Ovary (tissue), 9 donors: ENCODE results near the gene SLC12A8. TPM values are rescaled to one million over a fixed set of nuclear protein-coding genes. Genes with fewer than 3 reads are reported as not detected.

Source experiments
- DNase-seq, 5 donors: peaks; one replicate each; pipeline ENCODE4 v3.0.0-alpha.2; 2019 to 2020
- H3K27ac ChIP-seq, 2 donors: fragments of 200-600 bp; one replicate each; pipeline versions ENCODE4 v1.5.1 to v1.8.0; 2019 to 2022
- H3K27me3 ChIP-seq: fragments of 200-600 bp; one replicate; pipeline ENCODE4 v1.8.0; 2022
- H3K36me3 ChIP-seq: fragments of 200-600 bp; sonication (generic); one replicate; pipeline ENCODE4 v1.5.1; 2019
- H3K4me1 ChIP-seq: one replicate; pipeline ENCODE4 v1.8.1; 2013; ENCODE audit warnings: mild to moderate bottlenecking, moderate library complexity; ENCODE audit not compliant: insufficient read depth
- H3K4me3 ChIP-seq: fragments of 200-600 bp; sonication (generic); one replicate; pipeline ENCODE4 v1.5.1; 2017
- H3K9me3 ChIP-seq, 2 donors: fragments of 200-600 bp in 1 of 2; sonication (generic) in 1 of 2; one replicate each; pipeline versions ENCODE4 v1.5.1 to v1.8.1; 2013 to 2019; ENCODE audit warnings: mild to moderate bottlenecking in 1 of 2, moderate library complexity in 1 of 2
- CTCF ChIP-seq, 3 donors: fragments of 450-650 bp in 2 of 3; fragments of 200-600 bp in 1 of 3; IDR thresholded peaks; one replicate each; pipeline versions ENCODE4 v1.5.1 to v1.8.0; 2016 to 2022; ENCODE audit warnings: antibody characterized with exemption in 3 of 3, mild to moderate bottlenecking in 1 of 3
- EP300 ChIP-seq: sonication (generic); formaldehyde crosslinking; IDR thresholded peaks from one replicate; pipeline ENCODE4 v1.6.1; 2017; ENCODE audit warnings: antibody characterized with exemption
- POLR2A ChIP-seq: fragments of 450-650 bp; IDR thresholded peaks from one replicate; pipeline ENCODE4 v1.6.1; 2017; ENCODE audit warnings: antibody characterized with exemption, mild to moderate bottlenecking, moderate library complexity
- WGBS, 3 donors: extraction: QIAGEN DNeasy Blood & Tissue Kit in 1 of 3; methylation state at CpG; one replicate each; pipeline versions ENCODE4 v1.1.5 to v1.1.7; 2013 to 2017; 5-methylcytosine and 5-hydroxymethylcytosine counted together
- intact Hi-C, 4 donors: fragments of 100-400 bp; cut with DNase I; formaldehyde crosslinking; loops; one replicate each; pipeline versions ENCODE4 v1.11.0 to v1.15.1; 2022 to 2023
- polyA plus RNA-seq, 2 donors: library from polyadenylated mRNA; stranded (reverse); fragments of 200-250 nt in 1 of 2; fragments of 350-450 nt in 1 of 2; fragmentation: Illumina TruSeq in 1 of 2; extraction: RNeasy Lipid Tissue Mini Kit (QIAGEN cat#74804) in 1 of 2; gene quantifications; one replicate each; pipeline ENCODE4 v1.2.3, GENCODE V29; 2013 to 2014
- total RNA-seq, 7 donors: library from RNA; depleted of rRNA in 2 of 7; stranded (reverse); fragments of >200 nt in 2 of 7; fragmentation: NEBNext Ultra II Directional in 3 of 7; extraction: Animal tissue kit (Norgen Biotek cat#: 25700) in 3 of 7; gene quantifications; one replicate each; pipeline versions ENCODE4 v1.1.0 to v1.2.4, GENCODE V29; 2016 to 2023
- donor health status: DM: no; HTN: no; CAD: no; lungs with moderate emphysema.
- donor health status: DM: no; HTN: no; CAD: no.
- donor health status: Bipolar disorder and iron deficiency.
- donor health status: DM: yes; HTN: yes; CAD: no.
- donor health status: DM: no; HTN: no; CAD: no.
- donor health status: DM: yes; HTN: yes; CAD: no.

Gene SLC12A8
- total and polyA plus RNA-seq, 9 donors = 0.28 to 11.5 (median 1.5) TPM

DNA sequence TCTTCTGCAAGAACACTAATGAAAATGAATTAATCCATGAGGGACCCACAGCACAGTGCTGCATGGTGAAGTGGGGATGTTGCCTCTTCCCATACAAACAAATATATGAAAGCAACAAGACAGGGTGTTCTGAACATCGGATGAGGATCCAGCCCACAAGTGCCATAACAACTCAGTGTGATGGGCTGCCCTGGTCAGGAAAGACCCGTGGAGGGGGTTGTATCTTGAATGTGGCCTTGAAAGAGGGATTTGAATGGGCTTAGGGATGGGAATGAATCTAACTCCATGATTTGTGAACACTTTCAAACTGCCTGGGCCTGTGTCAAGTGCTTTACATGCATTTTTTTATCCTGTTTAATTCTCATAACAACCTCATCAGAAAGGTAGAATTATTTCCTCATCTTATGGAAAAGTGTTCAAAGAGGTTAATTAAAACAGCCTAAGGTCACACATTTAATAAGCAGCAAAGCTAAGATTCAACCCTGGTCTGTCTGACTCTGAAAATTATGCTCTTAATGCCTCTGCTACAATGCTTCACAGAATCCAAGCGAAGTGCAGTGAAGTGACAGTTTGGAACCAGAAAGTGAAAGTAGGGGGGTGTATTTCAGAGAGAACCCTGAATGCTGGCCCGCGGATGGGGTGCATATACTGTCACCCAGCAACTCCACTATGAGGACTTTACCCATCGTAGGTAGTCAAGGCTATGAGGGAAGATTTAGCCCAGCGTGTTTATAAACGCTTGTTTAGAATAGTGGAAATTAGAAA is 91.1 kb downstream of the SLC12A8 start:
- TF ChIP-seq CTCF (IDR thresholded peaks at IDR 0.05) = no peak
- TF ChIP-seq EP300 = no peak
- no peak for TF ChIP-seq POLR2A
- Histone ChIP-seq H3K27me3 (no peaks in the 10 kb centered on the region), H3K4me1 (peaks cover 18% of the 10 kb centered on the region), H3K4me3 (no peak overlapping the region), H3K9me3 (no peaks in the 10 kb centered on the region), H3K36me3 (no peaks in the 10 kb centered on the region), H3K27ac (no peak overlapping the region)
- no peak for DNase-seq
- intact Hi-C loops = no loop called here
- WGBS, 3 donors = 66 to 70% (median 70%) methylated on average over 8 of the region's 8 CpGs

DNA sequence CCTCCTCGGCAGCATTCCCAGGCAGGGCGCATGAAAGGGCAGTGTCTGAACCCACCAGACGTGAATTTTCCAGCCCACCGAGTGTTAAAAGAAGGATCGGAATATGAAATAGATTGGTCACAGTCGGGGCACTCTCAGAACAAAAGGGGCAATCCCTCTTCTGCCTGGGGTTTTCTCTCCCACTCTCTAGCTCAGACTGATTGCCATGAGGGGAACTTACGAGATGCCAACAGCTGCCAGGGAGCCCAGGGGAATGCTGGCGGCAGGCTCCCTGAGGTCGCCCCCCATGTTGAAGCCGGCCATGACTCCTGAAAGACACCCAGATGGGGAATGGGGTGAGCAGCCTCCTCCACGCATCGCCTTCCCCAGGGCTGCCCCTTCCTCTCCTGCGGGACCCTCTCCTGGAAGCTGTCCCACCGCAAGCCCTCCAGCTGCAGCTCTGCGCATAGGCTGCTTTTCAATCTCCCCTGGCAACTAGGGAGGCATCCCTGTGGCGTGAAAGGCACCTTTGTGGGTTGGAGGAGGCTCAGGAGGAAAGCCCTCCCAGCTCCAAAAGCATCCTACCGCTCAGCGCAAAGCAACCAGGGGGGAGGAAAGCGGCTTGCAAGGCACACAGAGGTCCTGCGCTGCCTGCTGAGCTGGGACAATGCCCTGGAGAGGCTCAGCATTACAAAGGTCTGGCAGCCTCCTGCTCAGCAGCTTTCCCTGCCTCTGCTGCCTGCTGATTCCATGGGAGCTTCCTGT is 92.0 kb downstream of the SLC12A8 start:
- Histone ChIP-seq H3K4me3 (no peak overlapping the region), H3K27ac (no peak overlapping the region), H3K4me1 (peaks cover 27% of the 10 kb centered on the region)

GRCh38 chr3:125119752-125120378 is 92.7 kb downstream of the SLC12A8 start:
- Histone ChIP-seq H3K4me1 (peaks cover 27% of the 10 kb centered on the region), H3K9me3 (no peaks in the 10 kb centered on the region), H3K36me3 (no peaks in the 10 kb centered on the region), H3K4me3 (no peak overlapping the region), H3K27me3 (no peaks in the 10 kb centered on the region), H3K27ac (no peak overlapping the region)
- no peak for DNase-seq
- intact Hi-C loops = loop anchor here in 1 of 4 donors (10.0 kb wide), 1 partner anchor 55 kb away; no protein-coding TSS in a partner anchor
- 17 to 29% (median 18%) methylated on average over 11 of the region's 11 CpGs for WGBS, 3 donors
- TF ChIP-seq CTCF (IDR thresholded peaks at IDR 0.05) = no peak
- TF ChIP-seq POLR2A = no peak
- TF ChIP-seq EP300 = no peak

More for the DNA sequence above, 92.0 kb downstream of the SLC12A8 start:
- Histone ChIP-seq H3K36me3 (no peaks in the 10 kb centered on the region), H3K27me3 (no peaks in the 10 kb centered on the region), H3K9me3 (no peaks in the 10 kb centered on the region)
- no peak for DNase-seq
- TF ChIP-seq EP300 = no peak
- TF ChIP-seq CTCF (IDR thresholded peaks at IDR 0.05) = no peak
- no peak for TF ChIP-seq POLR2A
- 16 to 25% (median 18%) methylated on average over 20 of the region's 20 CpGs for WGBS, 3 donors
- intact Hi-C loops = no loop called here

DNA sequence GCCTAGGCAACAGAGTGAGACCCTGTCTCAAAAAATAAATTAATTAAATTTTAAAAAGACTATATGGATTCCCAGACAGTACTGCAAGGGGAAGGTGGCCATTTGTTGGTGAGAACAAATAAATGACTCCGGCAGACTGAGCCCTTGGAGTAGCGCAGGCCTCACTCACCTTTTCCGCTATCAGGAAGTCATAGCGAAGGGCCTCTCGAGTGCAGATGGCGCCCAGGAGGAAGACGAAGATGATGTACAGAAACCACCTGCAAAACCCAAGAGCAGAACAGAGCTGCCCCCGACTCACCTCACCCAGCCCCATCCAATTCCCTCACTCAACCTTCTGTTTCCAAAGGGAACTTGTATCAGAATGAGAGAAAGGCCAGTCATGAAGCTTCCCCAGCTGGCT is 93.9 kb downstream of the SLC12A8 start:
- Histone ChIP-seq H3K4me3 (no peak overlapping the region), H3K27ac (no peak overlapping the region), H3K9me3 (no peaks in the 10 kb centered on the region), H3K36me3 (no peaks in the 10 kb centered on the region), H3K4me1 (peaks cover 27% of the 10 kb centered on the region), H3K27me3 (no peaks in the 10 kb centered on the region)
- DNase-seq = no peak
- no peak for TF ChIP-seq CTCF (IDR thresholded peaks at IDR 0.05)
- TF ChIP-seq EP300 = no peak
- TF ChIP-seq POLR2A = no peak
- intact Hi-C loops = loop anchor here in 1 of 4 donors (10.0 kb wide), 1 partner anchor 54 kb away; no protein-coding TSS in a partner anchor
- 98% methylated on average over 8 of the region's 8 CpGs for WGBS, 3 donors
